Fibroblast of skin of right quadriceps (primary cell): ENCODE data around the gene CCDC197.

Source experiments
- DNase-seq: peaks from one replicate; pipeline ENCODE4 v3.0.0-alpha.2; 2013

CCDC197 gene

GRCh38 chr14:93980456-93981201, 16.5 kb upstream of the CCDC197 start:
- no peak for DNase-seq

GRCh38 chr14:93981316-93982229, 15.5 kb upstream of the CCDC197 start:
- DNase-seq = no peak

- DNase-seq = no peak
Measured at GRCh38 chr14:93982230-93983007, 14.7 kb upstream of the CCDC197 start.

GRCh38 chr14:93984070-93984469, 13.0 kb upstream of the CCDC197 start:
- DNase-seq = peak; percentile 26

- peak; percentile 89 for DNase-seq
Measured at GRCh38 chr14:93984987-93985410, 12.1 kb upstream of the CCDC197 start.

- DNase-seq = no peak
Measured at GRCh38 chr14:93986955-93987354, 10.1 kb upstream of the CCDC197 start.

- no peak for DNase-seq
Measured at GRCh38 chr14:93987376-93987775, 9.7 kb upstream of the CCDC197 start.

GRCh38 chr14:93987815-93988476, 9.2 kb upstream of the CCDC197 start:
- DNase-seq = no peak

- DNase-seq = no peak
Measured at GRCh38 chr14:93989939-93990338, 7.2 kb upstream of the CCDC197 start.

GRCh38 chr14:93991212-93991611, 5.9 kb upstream of the CCDC197 start:
- DNase-seq = no peak

- no peak for DNase-seq
Measured at GRCh38 chr14:93991649-93992048, 5.5 kb upstream of the CCDC197 start.

- no peak for DNase-seq
Measured at GRCh38 chr14:93993382-93993781, 3.7 kb upstream of the CCDC197 start.

- DNase-seq = peak; percentile 67
Measured at GRCh38 chr14:93994919-93995682, 2.0 kb upstream of the CCDC197 start.

- DNase-seq = no peak
Measured at GRCh38 chr14:93996130-93996695, 888 bp upstream of the CCDC197 start.

- no peak for DNase-seq
Measured at GRCh38 chr14:93997916-93998870, 1.1 kb downstream of the CCDC197 start.

- no peak for DNase-seq
Measured at GRCh38 chr14:93998871-93999403, 1.8 kb downstream of the CCDC197 start.

GRCh38 chr14:93999573-93999972, 2.5 kb downstream of the CCDC197 start:
- no peak for DNase-seq

- no peak for DNase-seq
Measured at GRCh38 chr14:94000267-94000666, 3.2 kb downstream of the CCDC197 start.

- DNase-seq = no peak
Measured at GRCh38 chr14:94001016-94001415, 3.9 kb downstream of the CCDC197 start.
